ENCODE results near the gene SARDH. TPM values are rescaled to one million over a fixed set of nuclear protein-coding genes. Genes with fewer than 3 reads are reported as not detected.

The SARDH gene, protein sequence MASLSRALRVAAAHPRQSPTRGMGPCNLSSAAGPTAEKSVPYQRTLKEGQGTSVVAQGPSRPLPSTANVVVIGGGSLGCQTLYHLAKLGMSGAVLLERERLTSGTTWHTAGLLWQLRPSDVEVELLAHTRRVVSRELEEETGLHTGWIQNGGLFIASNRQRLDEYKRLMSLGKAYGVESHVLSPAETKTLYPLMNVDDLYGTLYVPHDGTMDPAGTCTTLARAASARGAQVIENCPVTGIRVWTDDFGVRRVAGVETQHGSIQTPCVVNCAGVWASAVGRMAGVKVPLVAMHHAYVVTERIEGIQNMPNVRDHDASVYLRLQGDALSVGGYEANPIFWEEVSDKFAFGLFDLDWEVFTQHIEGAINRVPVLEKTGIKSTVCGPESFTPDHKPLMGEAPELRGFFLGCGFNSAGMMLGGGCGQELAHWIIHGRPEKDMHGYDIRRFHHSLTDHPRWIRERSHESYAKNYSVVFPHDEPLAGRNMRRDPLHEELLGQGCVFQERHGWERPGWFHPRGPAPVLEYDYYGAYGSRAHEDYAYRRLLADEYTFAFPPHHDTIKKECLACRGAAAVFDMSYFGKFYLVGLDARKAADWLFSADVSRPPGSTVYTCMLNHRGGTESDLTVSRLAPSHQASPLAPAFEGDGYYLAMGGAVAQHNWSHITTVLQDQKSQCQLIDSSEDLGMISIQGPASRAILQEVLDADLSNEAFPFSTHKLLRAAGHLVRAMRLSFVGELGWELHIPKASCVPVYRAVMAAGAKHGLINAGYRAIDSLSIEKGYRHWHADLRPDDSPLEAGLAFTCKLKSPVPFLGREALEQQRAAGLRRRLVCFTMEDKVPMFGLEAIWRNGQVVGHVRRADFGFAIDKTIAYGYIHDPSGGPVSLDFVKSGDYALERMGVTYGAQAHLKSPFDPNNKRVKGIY
- under 1 TPM; 0.36 to 0.38 TPM for total RNA-seq

DNA sequence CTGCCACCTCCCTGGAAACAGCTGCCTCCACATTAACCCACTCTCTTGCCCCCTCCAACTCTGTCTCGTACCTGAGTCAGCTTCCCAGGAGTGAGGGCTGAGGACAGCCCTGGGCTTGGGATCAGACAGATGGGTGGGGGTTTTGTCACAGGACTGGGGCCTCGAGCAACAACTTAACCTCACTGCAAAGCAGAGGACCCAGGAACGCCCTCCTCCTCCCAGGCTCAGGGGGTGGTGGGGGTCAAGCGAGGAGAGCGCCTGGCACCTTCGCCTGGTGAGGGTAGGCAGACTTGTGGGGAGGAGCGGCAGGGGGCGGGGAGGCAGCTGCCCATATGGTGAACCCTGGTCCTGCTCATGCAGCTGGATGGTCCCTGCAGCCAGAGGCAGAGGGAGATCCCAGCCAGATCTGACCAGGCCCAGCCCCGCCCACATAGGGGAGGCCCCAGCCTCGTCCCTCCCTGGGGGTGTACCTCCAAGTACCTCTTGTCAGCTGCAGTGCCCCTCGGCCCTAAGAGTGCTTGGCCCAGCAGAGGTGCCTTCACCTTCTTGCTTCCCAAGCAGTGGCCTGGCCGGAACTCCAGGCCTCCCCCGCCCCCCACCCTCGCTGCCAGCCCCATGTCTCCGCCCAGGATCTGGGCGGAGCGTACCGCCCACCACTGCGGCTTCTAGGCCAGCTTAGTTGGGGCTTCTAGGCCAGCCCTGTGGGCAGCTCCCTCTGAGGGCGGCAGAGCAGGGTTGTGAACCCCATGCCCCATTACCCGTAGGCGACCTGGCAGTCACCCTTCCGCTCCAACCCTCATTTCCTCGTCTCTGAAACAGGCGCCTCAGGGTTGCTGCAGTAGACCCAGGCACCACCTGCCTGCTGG, at the start of gene SARDH:
Gene SARDH, minus strand, starts transcription at position 579 of the 866 bp plus-strand sequence. CDS start 4,179 bp downstream, outside the sequence.
- Mint-ChIP-seq H3K9me3 (no peaks in the 10 kb centered on the region), H3K27me3 (no peaks in the 10 kb centered on the region), H3K27ac (peak within 1 kb of the TSS in 1 of 2 donors; percentile 45), H3K4me1 (ENCODE audit: low read depth in 2 of 2) (peaks cover 0 to 2% of the 10 kb centered on the region in 2 donors), H3K36me3 (no peaks in the 10 kb centered on the region), H3K4me3 (no peak within 1 kb of the TSS)
- ATAC-seq = peak; percentile 61 to 85
- no peak for DNase-seq (ENCODE audit: low spot score)

DNA sequence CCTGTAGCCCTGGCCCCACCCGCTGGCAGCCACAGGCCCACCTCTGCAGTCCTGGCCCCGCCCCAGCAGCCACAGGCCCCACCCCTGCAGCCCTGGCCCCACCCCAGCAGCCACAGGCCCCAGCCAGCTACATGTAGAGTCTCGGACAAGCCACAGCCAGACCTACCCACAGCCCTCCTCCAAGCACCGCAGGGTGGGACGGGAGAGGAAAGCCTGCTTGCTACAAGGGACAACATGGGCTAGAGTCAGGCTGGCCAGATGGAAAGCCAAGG, 49.5 kb upstream of the SARDH start:
- Mint-ChIP-seq H3K27me3 (peaks cover 0 to 6% of the 10 kb centered on the region in 2 donors), H3K4me3 (no peak overlapping the region), H3K36me3 (no peaks in the 10 kb centered on the region), H3K4me1 (ENCODE audit: low read depth in 2 of 2) (peaks cover 5 to 7% of the 10 kb centered on the region in 2 donors), H3K27ac (no peak overlapping the region), H3K9me3 (no peaks in the 10 kb centered on the region)
- peak in 1 of 2 donors; percentile 39 for ATAC-seq
- DNase-seq (ENCODE audit: low spot score) = no peak

DNA sequence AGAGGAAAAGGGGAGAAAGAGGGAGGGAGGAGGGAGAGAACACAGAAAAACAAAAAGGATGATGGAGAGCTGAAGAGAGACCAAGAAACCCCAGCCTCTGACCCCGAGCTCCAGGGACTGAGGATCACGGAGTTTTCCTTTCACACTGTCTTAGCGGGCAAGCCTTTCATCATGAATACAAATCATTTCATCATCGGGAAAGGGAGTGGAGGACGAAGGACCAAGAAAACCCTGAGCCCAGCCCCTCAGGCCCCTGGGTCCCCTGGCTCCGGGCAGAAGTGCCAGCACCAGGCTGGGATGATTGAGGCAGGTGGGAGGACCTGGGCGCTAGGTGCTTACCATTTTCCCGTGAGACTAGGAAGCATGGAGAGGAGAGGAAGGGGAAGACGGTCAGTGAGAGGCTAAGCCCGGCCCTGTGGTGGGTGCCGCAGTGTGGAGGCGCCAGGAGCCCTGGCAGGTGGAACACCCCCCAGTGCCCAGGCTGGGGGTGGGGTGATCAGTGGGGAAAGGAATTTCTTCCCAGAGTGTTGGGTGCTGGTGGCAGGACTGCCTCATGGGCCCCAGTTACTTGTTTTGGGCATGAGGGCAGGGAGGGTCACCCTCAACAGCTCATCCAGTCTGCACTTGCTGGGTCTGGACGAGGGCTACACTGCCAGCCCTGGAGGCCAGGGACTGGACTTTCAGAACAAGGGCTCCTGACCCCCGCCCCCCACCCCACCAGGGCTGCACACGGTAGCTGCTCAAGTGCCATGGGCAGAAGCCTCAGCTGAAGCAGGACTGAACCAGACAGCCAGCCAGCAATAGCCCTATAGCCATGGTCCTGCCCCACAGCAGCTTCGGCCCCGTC, 49.0 kb upstream of the SARDH start:
- no peaks in the 10 kb centered on the region for H3K9me3 Mint-ChIP-seq
- DNase-seq (ENCODE audit: low spot score) (no peak), ATAC-seq (no peak)
- peaks cover 2 to 3% of the 10 kb centered on the region in 2 donors for H3K4me1 Mint-ChIP-seq (ENCODE audit: low read depth in 2 of 2)
- H3K27ac Mint-ChIP-seq = no peak overlapping the region
- no peak overlapping the region for H3K4me3 Mint-ChIP-seq
- H3K36me3 Mint-ChIP-seq = no peaks in the 10 kb centered on the region
- peaks cover 0 to 3% of the 10 kb centered on the region in 2 donors for H3K27me3 Mint-ChIP-seq

DNA sequence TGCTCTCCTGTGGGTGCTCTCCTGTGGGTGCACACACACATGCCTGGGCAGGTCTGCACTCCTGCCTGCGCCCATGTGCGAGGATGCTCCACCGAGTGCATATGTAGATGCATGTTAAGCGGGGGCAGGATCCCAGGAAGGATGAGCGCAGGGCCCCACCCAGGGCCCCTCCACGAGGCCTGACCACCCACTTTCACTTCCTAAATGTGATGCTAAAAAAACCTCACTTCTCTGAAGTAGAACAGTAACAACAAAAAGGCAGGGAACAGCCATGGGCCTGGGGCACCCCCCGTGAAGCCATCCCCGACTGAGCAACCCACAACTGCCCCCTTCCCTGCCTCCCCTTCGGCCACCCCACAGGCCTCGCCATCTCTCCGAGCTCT, 48.2 kb upstream of the SARDH start:
- H3K27me3 Mint-ChIP-seq = peaks cover 0 to 3% of the 10 kb centered on the region in 2 donors
- DNase-seq (ENCODE audit: low spot score) (no peak), ATAC-seq (no peak)
- H3K27ac Mint-ChIP-seq = no peak overlapping the region
- H3K4me3 Mint-ChIP-seq = no peak overlapping the region
- no peaks in the 10 kb centered on the region for H3K9me3 Mint-ChIP-seq
- H3K36me3 Mint-ChIP-seq = no peaks in the 10 kb centered on the region
- H3K4me1 Mint-ChIP-seq (ENCODE audit: low read depth in 2 of 2) = peaks cover 0 to 2% of the 10 kb centered on the region in 2 donors

DNA sequence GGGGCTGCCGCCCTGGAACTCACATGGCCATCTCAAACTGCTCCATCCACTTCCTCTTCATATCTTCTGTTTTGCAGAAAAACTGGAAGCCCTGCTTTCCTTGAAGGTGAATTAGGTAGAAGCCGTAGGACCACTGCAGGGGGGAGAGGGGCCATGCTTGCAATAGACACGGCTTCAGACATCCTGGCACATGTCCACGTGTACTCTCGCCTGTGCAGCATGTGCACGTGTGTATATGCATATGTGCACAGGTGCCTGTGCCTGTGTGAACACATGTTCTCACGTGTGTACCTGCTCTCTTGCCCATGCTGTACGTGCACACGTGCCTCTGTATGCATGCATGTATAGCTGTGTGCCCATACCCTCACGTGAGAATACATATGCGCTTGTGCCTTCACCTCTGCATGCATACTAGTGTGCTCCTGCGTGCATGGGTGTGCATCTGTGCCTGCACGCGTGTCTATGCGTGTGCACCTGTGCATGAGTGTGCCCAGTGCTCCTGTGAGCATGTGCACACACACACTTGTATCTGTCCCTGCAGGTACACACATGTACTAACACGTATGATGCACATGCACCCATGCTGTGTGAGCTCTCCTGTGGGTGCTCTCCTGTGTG, 47.7 kb upstream of the SARDH start:
- Mint-ChIP-seq H3K36me3 (no peaks in the 10 kb centered on the region), H3K9me3 (no peaks in the 10 kb centered on the region), H3K27me3 (peaks cover 0 to 3% of the 10 kb centered on the region in 2 donors), H3K4me3 (no peak overlapping the region), H3K27ac (no peak overlapping the region), H3K4me1 (ENCODE audit: low read depth in 2 of 2) (peaks cover 0 to 2% of the 10 kb centered on the region in 2 donors)
- ATAC-seq (no peak), DNase-seq (ENCODE audit: low spot score) (no peak)

DNA sequence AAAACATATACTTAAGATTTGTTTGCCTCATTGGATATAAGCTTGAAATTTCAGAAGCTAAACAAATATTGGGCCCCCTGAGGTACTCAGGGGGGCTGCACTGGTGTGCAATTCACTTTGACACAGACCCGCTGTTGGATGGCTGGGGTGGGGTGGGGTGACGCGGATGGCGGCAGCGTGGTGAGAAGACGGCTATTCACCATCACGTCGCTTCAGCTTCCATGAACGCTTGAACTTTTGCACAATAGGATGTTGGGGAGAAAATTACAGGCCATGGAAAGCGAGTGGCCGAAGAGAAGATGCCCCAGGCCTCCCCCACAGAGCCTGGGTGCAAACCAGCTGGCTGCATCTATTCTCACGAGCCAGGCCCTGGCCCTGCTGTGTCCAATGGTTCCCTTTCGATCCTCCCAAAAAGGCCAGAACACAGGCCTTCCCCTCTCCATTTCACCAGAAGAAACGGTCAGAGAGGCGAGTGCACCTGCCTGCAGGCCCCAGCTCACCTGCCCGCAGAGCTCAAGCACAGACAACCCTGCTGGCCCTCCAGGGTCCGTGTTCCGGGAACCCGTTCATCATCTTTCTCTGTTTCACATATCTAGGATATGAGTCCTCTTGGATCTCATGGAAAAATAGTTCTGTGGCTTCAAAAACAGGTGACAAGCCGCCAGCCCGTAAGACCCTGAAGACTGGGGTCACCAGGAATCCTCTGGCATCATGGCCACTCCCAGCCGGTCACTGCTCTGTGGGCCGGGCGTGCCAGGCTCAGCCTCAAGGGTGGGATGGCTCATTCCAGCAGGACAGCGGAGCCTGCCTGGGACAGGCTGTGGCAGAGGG, 46.8 kb upstream of the SARDH start:
- Mint-ChIP-seq H3K9me3 (no peaks in the 10 kb centered on the region), H3K4me1 (ENCODE audit: low read depth in 2 of 2) (peaks cover 0 to 2% of the 10 kb centered on the region in 2 donors), H3K27ac (no peak overlapping the region), H3K4me3 (no peak overlapping the region), H3K36me3 (no peaks in the 10 kb centered on the region), H3K27me3 (peaks cover 0 to 3% of the 10 kb centered on the region in 2 donors)
- DNase-seq (ENCODE audit: low spot score) (no peak), ATAC-seq (no peak)

DNA sequence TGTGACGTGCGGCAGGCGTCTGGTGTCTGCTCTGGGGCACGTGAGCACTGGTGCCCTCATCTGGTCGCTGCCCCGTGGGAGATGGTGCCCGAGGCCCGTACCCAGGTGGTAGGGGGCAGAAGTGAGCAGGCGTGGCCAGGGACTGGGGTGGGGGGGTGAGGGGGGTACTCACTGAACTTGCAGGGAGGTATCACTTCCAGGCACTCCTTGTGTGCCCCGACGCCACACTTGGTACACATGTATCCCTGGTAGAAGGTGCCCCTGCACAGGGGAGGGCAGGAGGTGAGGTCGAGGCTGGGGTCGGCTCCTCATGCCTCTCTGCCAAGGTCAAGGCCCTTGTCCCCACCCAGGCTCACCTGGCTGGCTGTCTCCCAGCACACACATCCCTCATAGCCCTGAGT, 45.2 kb upstream of the SARDH start:
- no peak for ATAC-seq
- H3K9me3 Mint-ChIP-seq = no peaks in the 10 kb centered on the region

DNA sequence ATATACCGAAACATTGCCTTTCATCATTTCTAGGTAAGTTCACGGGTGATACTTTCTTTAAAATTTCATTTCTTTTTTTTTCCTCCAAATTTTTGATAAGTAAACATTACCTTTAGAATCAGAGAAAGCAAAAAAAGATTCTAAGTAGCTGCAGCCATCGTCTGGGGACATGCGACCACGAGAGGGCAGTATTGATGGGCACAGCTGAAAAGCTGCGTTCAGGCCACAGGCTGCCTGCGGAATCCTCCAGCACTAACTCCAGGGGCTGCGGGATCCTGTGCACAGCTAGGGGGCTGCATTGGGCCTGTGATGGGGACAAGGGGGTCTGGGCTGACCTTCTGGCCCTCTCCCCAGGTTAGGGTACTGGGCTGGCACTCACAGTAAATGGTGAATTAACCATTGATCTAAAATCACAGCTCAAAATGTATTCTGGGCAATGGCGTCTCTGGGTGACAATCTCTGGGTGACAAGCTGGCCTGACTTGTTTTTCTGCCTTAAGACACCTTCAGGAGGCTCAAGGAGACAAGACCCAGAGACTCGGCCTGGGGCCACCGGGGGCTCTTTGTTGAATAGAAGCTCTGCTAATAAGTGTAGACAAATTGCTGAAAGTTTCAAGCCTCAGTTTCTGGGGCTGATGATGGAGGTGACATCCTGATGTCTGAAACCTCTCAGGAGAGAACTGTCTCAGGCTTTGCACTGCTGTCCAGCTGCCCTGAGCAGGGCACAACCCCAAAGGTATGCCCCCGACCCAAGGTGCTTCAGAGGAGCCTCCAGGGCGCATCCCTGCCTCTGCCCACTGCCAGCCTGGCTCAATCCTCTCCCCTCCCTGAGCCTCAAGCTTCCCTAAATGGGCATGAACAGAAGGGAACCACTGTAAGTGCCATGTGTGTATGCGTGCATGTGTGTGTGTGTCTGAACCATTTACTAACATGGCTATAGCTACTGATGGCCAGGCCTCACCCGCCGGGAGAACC, 44.3 kb upstream of the SARDH start:
- ATAC-seq (peak in 1 of 2 donors; percentile 51), DNase-seq (ENCODE audit: low spot score) (no peak)
- H3K9me3 Mint-ChIP-seq = no peaks in the 10 kb centered on the region
- no peak overlapping the region for H3K4me3 Mint-ChIP-seq
- H3K27me3 Mint-ChIP-seq = no peaks in the 10 kb centered on the region
- H3K36me3 Mint-ChIP-seq = no peaks in the 10 kb centered on the region
- H3K4me1 Mint-ChIP-seq (ENCODE audit: low read depth in 2 of 2) = no peaks in the 10 kb centered on the region
- no peak overlapping the region for H3K27ac Mint-ChIP-seq

More for the DNA sequence above, 45.2 kb upstream of the SARDH start:
- Mint-ChIP-seq H3K27ac (no peak overlapping the region), H3K4me3 (no peak overlapping the region), H3K27me3 (no peaks in the 10 kb centered on the region), H3K4me1 (ENCODE audit: low read depth in 2 of 2) (no peaks in the 10 kb centered on the region), H3K36me3 (no peaks in the 10 kb centered on the region)
- DNase-seq (ENCODE audit: low spot score) = no peak

DNA sequence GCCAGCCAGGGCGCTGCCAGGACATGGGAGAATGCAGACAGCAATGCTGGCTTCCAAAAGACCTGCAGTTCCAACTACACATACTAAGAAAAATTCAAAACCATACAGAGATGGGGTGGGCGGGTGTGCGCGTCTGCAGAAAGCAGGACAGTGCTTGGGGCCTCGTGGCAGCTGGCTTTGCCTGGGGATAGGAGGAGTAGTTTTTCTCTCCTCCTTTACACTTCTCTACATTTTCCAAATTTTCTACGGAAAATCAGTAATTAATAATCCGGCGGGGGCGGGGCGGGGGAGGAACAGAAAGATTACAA, 43.6 kb upstream of the SARDH start:
- no peak overlapping the region for H3K4me3 Mint-ChIP-seq
- ATAC-seq (no peak), DNase-seq (ENCODE audit: low spot score) (no peak)
- H3K4me1 Mint-ChIP-seq (ENCODE audit: low read depth in 2 of 2) = no peaks in the 10 kb centered on the region
- H3K27ac Mint-ChIP-seq = no peak overlapping the region
- H3K36me3 Mint-ChIP-seq = no peaks in the 10 kb centered on the region
- no peaks in the 10 kb centered on the region for H3K9me3 Mint-ChIP-seq
- H3K27me3 Mint-ChIP-seq = no peaks in the 10 kb centered on the region

DNA sequence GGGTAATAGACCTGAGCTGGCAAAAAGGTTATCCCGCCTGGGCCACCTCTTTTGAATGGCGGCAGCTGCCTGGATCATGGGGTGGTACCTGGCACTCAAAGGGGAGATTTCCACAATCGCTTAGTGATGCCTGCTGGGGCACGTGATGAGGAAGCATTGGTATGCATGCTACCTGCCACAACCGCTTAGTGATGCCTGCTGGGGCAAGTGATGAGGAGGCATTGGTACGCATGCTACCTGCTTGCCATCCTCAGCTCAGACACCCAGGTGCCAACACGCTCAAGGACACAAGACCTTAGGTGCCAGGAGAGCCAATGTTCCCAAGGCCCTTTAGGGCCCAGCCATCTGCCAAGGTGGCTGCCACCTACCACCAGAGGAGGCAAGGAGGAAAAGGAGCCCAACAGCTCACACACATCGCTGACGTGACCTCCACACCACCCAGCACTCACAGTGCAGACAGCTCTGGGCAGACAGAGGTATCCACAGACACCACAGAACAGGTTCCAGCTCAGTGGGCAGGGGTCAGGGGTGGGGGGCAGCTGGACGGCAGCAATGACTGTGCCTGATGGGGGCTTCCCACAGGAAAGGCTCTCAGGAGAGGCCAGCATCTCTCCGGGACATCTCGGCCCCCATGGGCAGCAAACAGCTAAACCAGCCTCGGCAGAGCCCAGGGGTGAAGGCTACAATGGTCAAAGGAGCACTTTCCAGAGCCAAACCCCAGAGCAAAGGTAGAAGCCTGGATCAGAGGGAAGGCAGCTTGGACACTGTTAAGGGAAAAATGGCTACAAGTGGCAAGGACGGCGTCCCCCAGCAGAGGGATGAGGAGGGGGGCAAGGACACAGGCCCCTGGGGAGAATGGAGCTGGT, 43.0 kb upstream of the SARDH start:
- Mint-ChIP-seq H3K4me1 (ENCODE audit: low read depth in 2 of 2) (no peaks in the 10 kb centered on the region), H3K9me3 (no peaks in the 10 kb centered on the region)

More for the DNA sequence above, 43.0 kb upstream of the SARDH start:
- DNase-seq (ENCODE audit: low spot score) (no peak), ATAC-seq (no peak)
- H3K4me3 Mint-ChIP-seq = no peak overlapping the region
- no peak overlapping the region for H3K27ac Mint-ChIP-seq
- H3K27me3 Mint-ChIP-seq = no peaks in the 10 kb centered on the region
- no peaks in the 10 kb centered on the region for H3K36me3 Mint-ChIP-seq

Measured in natural killer cell treated with Interleukin-12 subunit alpha and Interleukin-12 subunit beta and Interleukin-15 and Interleukin-18, amount 100 ng/mL, for 72 hours (primary cell).